Epidermal melanocyte (primary cell): ENCODE data around the gene PCNT.

Experiments
- DNase-seq: peaks from one replicate; pipeline ENCODE4 v3.0.0; 2011; ENCODE audit warnings: low spot score; ENCODE audit not compliant: insufficient read length

PCNT gene

DNA sequence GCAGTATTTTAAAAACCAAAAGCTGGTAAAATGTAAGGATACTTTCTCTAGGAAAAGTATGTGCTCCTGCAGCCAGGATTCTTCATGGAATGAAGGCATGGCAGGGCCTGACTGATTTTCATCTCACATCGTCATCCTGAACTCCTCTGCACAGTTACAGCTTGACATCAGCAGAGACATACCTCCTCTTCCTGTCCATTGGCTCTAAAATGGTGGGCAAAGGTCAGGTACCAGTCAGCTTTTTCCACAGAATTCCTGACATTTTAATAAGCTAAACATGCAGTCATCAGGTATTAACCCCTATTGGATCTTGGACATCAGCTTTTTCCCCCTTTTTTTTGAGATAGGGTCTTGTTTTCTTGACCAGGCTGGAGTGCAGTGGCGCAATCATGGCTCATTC is 5.8 kb downstream of the PCNT start:
- DNase-seq: no peak

DNA sequence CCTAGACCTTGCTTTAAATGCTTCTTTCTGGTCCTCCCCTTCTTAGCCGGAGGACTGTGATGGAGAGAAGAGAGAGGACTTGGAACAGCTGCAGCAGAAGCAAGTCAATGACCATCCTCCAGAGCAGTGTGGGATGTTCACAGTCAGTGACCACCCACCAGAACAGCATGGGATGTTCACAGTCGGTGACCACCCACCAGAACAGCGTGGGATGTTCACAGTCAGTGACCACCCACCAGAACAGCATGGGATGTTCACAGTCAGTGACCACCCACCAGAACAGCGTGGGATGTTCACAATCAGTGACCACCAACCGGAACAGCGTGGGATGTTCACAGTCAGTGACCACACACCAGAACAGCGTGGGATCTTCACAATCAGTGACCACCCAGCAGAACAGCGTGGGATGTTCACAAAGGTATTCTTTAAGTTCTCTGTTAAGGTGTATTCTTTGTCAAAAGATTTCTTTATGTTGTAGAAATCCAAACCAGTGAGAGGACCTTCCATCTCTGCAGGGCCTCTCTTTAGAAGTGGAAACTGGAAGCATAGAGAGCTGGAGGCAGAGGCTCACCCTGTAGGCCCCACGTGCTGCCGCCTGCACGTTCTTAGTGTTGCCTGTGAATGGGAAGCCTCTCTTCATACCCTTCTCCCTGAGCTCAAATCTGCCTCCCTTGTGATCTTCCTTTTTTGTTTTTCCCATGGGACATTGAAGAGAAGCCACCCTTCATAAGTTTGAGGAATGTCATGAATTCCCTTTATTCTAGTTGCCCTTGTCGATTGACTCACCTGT is 10.6 kb downstream of the PCNT start:
- no peak for DNase-seq

- DNase-seq: no peak
Observed at GRCh38 chr21:46336603-46337002, 12.6 kb downstream of the PCNT start.

DNA sequence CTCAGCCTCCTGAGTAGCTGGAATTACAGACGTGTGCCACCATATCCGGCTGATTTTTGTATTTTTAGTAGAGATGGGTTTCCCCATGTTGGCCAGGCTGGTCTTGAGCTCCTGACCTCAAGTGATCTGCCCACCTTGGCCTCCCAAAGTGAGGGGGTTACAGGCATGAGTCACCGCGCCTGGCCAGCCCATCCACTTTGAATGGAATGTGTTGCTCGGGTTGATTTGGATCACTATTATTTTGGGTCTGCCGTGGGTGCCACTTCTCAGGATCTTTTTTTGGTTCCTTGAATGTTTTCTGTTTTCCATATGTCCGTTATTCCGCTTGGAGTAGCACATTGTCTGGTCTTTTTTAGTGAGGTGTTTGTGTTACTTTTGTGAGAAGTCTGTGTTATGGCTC is 17.0 kb downstream of the PCNT start:
- DNase-seq: no peak

GRCh38 chr21:46344219-46344915 is 20.4 kb downstream of the PCNT start:
- DNase-seq: no peak

GRCh38 chr21:46345861-46346260 is 21.9 kb downstream of the PCNT start:
- no peak for DNase-seq

DNA sequence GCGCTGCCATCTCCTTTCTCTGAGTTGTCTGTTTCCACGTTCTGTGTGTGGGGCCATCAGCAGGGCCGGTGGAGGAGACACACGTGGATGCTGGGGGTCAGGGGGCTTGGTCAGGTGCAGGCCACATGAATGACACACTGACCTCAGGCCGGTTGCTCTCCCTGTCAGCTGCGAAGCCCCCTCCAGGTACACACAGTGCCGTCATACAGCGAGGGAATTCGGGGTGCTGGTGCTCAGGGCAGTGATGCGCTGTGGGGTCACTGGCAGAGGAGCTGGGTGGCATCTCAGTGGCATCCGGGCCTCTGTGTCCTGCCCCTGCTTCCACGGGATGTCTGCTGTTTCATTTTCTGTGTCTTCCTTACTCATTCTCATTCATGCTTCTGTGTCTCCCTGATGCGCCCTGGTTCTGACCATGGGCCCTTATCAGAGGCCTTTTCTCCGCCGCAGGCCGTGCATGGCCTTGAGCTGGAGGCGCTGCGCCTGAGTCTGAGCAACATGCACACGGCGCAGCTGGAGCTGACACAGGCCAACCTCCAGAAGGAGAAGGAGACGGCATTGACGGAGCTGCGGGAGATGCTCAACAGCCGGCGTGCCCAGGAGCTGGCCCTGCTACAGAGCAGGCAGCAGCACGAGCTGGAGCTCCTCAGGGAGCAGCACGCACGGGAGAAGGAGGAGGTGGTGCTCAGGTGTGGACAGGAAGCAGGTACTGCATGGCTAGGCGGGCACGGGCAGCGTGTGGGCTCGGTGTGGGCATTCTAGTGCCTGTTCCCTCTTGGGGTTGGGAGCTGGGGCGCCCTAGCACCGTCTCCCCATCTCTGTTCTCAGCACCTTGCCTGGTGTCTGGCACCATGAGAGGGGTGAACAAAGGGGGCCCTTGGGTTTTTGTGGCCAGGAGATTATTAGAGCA is 22.6 kb downstream of the PCNT start:
- no peak for DNase-seq

GRCh38 chr21:46347203-46347550 is 23.2 kb downstream of the PCNT start:
- DNase-seq: no peak

GRCh38 chr21:46347791-46348381 is 23.9 kb downstream of the PCNT start:
- DNase-seq: no peak

- no peak for DNase-seq
Observed at GRCh38 chr21:46349134-46349760, 25.3 kb downstream of the PCNT start.

DNA sequence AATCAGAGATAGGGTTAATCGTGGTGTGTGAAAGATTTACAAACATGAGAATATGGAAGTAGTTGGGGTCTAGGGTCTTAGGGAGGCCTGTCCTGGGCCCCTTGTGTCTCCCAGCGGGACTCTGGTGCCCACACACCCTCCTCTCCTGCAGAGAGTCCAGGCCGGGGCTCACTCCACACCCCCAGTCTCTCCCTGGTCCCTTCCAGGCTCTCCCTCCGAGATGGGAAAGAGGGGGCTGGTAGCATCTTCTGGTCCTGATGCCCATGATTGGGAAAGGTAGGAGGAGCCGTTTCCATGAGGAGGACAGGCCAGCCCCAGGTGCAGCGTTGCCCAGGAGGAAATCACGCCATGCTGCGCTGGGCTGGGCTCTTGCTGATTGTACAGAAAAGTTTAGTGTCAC is 26.6 kb downstream of the PCNT start:
- DNase-seq: no peak

DNA sequence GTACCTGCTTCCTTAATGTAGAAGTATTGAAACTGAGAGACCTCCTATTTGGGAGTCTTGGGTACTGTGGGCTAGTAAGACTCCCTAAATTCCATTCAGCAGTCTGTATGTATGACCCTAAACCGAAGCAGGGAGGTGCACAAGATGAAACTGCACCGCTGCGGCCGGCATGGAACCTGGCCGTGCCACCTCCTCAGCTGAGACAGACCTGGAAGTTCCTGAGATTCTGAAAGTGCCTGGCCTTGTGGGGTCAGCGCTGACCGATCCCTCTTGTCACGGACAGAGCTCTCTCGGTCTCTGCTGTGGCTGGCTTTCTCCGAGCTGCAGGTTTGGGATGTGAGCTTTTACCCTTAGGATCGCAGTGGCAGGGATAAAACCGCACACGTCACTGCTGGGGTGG is 27.0 kb downstream of the PCNT start:
- DNase-seq: no peak

- DNase-seq: no peak
Observed at GRCh38 chr21:46351476-46352163, 27.7 kb downstream of the PCNT start.

DNA sequence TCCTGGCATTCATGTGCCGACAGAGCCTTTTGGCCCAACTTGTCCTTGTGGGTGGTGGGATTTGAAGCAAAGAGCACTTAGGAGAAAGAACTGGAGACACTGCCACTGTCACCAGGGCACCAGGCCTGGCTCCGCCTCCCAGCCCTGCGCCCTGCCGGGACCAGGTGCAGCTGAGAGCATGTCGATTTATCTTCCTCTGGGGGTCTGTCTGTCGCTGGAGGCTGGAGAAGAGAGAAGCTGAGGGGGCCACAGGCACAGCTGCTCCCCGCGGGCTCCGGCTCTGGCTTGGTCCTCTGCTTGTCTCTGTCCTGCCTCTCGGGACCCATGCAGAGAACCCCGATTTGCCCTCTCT is 28.2 kb downstream of the PCNT start:
- DNase-seq: no peak

GRCh38 chr21:46352913-46353312 is 29.0 kb downstream of the PCNT start:
- DNase-seq: no peak

- no peak for DNase-seq
Observed at GRCh38 chr21:46354046-46354445, 30.1 kb downstream of the PCNT start.

- no peak for DNase-seq
Observed at GRCh38 chr21:46354518-46354917, 30.6 kb downstream of the PCNT start.

GRCh38 chr21:46355161-46356004 is 31.4 kb downstream of the PCNT start:
- DNase-seq: no peak

- no peak for DNase-seq
Observed at GRCh38 chr21:46356005-46356338, 32.0 kb downstream of the PCNT start.
